GM12864 (cell line): ENCODE results near the gene TMEM33.

Experiments
- DNase-seq: peaks from one replicate; pipeline ENCODE4 v3.0.0-alpha.2; 2011; ENCODE audit warnings: low read depth
- H3K4me3 ChIP-seq: 2 replicates; pipeline ENCODE4 v1.5.1; 2011; ENCODE audit warnings: mild to moderate bottlenecking, low read depth, low read length, control low read depth
- TF ChIP-seq, protein P1 (sequence below): IDR thresholded peaks from 2 replicates; pipeline ENCODE4 v1.5.1; 2011; ENCODE audit warnings: low read depth, mild to moderate bottlenecking, moderate library complexity, low read length, control low read depth, inconsistent platforms; ENCODE audit errors: missing control alignments

The TMEM33 gene, protein sequence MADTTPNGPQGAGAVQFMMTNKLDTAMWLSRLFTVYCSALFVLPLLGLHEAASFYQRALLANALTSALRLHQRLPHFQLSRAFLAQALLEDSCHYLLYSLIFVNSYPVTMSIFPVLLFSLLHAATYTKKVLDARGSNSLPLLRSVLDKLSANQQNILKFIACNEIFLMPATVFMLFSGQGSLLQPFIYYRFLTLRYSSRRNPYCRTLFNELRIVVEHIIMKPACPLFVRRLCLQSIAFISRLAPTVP

DNA sequence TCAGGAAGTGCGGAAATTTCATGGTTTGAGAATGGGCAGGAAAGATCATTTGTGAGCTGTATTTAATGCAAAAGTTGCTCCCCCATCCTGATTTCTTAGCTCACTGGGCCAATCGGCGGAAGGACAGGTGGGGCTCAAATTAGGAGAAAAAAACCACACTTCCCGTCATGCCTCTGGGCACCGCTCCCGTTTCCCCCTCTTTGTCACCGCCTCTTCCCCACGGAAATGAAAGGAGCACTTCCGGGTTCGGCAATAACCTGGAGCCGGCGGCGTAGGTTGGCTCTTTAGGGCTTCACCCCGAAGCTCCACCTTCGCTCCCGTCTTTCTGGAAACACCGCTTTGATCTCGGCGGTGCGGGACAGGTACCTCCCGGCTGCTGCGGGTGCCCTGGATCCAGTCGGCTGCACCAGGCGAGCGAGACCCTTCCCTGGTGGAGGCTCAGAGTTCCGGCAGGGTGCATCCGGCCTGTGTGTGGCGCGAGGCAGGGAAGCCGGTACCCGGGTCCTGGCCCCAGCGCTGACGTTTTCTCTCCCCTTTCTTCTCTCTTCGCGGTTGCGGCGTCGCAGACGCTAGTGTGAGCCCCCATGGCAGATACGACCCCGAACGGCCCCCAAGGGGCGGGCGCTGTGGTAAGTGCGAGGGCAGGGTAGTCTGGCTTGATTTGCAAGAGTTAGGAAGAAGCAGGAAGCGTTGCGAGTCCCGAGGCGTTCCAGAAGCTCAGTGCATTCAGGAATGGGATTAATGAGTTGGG lies at the start of gene TMEM33:
TSS of gene TMEM33 (plus strand) at position 529 of the 751 bp plus-strand sequence. CDS start at position 585, 56 bp downstream.
- peak within 1 kb of the TSS; percentile 79 for H3K4me3 ChIP-seq
- TF ChIP-seq, protein P1, sequence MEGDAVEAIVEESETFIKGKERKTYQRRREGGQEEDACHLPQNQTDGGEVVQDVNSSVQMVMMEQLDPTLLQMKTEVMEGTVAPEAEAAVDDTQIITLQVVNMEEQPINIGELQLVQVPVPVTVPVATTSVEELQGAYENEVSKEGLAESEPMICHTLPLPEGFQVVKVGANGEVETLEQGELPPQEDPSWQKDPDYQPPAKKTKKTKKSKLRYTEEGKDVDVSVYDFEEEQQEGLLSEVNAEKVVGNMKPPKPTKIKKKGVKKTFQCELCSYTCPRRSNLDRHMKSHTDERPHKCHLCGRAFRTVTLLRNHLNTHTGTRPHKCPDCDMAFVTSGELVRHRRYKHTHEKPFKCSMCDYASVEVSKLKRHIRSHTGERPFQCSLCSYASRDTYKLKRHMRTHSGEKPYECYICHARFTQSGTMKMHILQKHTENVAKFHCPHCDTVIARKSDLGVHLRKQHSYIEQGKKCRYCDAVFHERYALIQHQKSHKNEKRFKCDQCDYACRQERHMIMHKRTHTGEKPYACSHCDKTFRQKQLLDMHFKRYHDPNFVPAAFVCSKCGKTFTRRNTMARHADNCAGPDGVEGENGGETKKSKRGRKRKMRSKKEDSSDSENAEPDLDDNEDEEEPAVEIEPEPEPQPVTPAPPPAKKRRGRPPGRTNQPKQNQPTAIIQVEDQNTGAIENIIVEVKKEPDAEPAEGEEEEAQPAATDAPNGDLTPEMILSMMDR: no peak
- peak; percentile 80 for DNase-seq

DNA sequence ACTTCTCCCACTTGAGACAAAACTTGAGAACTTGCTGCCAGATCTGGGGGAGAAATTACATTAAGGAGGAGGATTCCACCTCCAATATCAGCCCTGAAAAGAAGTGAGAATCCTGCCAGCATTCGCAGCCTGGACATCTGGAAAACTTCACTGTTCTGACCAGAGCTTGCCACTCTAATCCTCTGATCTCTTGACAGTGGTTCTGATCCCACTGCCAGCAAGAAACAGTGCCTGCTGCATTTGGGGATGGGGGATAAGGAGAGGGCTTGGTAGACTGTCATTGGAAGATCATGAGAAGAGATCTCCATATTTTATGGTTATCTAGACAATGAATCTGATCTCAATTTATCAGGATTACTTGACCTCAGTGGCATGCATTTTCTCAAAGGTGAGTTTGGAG lies 49.8 kb upstream of the TMEM33 start:
- TF ChIP-seq, protein P1: no peak
- H3K4me3 ChIP-seq: no peak overlapping the region
- DNase-seq: no peak

DNA sequence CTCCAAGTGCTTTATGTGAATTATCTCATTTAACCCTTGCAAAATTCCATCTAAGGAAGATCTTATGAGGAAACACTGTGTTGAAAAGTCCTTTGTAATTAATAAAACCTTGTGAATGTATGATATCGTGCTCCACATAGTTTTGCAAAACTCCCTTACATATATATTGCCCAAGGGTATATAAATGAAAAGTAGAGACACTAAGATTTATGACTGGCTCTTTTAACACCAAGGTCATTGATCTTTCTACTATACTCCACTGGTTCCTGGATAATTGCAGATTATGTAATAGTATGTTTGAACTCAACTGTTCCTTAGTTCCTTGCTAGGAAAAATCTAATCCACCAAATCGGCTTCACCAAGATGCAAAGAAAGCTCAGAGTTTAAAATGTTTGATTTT lies 48.0 kb upstream of the TMEM33 start:
- TF ChIP-seq, protein P1: no peak
- no peak overlapping the region for H3K4me3 ChIP-seq
- DNase-seq: no peak

DNA sequence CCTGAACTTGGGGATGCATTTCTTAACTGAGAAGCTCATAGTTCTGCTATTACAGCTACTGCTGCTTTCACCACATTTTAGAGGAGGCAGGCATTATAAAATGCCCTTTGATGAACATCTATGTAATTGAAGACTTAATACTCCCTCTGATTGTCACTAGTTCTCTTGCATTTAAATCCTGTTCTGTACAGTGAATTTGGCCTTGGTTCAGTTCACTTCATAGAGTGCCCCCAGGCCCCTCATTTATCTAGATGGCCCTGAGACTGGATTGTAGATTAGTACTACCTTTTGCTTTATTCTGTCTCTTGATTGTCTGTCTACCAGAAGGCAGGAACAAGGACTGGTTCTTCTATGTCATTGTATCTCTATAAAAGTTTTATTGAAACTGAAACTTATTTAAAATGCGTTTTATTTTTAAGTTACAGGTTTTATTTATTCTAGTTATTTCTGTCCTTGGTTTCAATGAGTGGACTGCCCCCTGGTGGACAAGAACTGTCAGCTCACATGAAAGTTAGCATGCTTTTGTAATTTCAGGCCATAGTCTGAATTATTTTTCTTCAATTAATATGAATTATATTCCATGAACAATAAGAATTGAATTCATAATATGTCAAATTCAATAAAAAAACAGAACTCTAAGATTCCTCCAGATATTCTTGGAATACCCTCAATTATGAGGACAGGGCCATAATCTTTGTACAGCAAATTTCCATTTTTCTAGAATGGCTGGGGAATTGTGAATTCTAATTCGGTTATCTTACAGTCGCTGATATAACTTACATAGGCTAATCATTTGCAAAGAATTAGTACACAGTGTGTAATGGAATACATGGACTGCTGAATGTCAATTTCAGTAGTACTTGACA lies 47.2 kb upstream of the TMEM33 start:
- no peak for DNase-seq
- H3K4me3 ChIP-seq: no peak overlapping the region
- TF ChIP-seq, protein P1: peak; percentile 56

DNA sequence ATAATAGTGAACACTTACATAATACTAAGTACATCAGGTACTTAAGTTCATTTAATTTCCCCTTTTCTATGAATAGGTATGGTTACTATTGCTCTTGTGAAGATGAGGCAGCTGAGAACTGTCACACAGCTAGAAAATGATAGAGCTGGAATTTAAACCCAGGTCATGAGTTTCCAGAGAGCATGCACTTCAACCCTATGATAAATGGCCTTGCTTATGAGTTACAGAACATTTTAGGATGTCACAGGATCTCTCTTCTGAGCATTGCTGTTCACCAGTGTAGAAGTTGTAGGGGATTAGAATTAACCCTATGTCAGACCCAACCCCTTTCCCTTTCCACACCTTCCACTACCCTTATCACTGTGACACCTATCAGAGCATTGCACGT lies 46.5 kb upstream of the TMEM33 start:
- TF ChIP-seq, protein P1: no peak
- DNase-seq: no peak
- H3K4me3 ChIP-seq: no peak overlapping the region

DNA sequence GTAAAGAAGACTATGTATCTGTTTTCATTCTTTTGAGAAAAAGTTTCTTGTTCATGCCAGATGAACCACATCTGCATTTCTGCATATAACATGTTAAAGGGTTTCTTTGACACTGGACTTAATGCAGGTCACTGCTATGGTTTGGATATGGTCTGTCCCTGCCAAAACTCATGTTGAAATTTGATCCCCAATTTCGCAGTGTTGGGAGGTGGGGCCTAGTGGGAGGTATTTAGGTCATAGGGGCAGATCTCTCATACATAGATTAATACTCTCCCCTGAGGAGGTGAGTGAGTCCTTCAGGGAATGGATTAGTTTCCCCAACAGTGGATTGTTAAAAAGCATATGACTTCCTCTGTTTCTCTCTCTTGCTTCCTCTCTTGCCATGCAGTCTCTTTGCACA lies 45.9 kb upstream of the TMEM33 start:
- no peak for DNase-seq
- TF ChIP-seq, protein P1: no peak
- H3K4me3 ChIP-seq: no peak overlapping the region
